HUES64 (cell line): ENCODE data around the gene PON2.

ENCODE experiments used
- H3K27ac ChIP-seq: 2 replicates; pipeline ENCODE4 v1.7.0; 2013; ENCODE audit warnings: low read depth, low read length, inconsistent platforms
- H3K27me3 ChIP-seq: 2 replicates; pipeline ENCODE4 v1.6.1; 2013; ENCODE audit warnings: mild to moderate bottlenecking, low read length; ENCODE audit not compliant: insufficient read depth
- H3K36me3 ChIP-seq: 2 replicates; pipeline ENCODE4 v1.6.1; 2013; ENCODE audit warnings: mild to moderate bottlenecking, low read length; ENCODE audit not compliant: insufficient read depth
- H3K4me1 ChIP-seq: 2 replicates; pipeline ENCODE4 v1.6.1; 2013; ENCODE audit warnings: mild to moderate bottlenecking, low read length, moderate library complexity; ENCODE audit not compliant: insufficient read depth
- H3K4me3 ChIP-seq: 2 replicates; pipeline ENCODE4 v1.5.1; 2013; ENCODE audit warnings: mild to moderate bottlenecking, low read length, moderate library complexity
- H3K9ac ChIP-seq: 2 replicates; pipeline ENCODE4 v1.6.1; 2013; ENCODE audit warnings: mild to moderate bottlenecking, low read depth, low read length
- H3K9me3 ChIP-seq: 2 replicates; pipeline ENCODE4 v1.6.1; 2013; ENCODE audit warnings: low read depth, low read length; ENCODE audit not compliant: insufficient read depth
- WGBS: fragments of 150-250, 120-280 bp; methylation state at CpG from one replicate; pipeline ENCODE4 v1.1.7; 2013; ENCODE audit warnings: missing lambda C conversion rate; 5-methylcytosine and 5-hydroxymethylcytosine counted together

Gene PON2

DNA sequence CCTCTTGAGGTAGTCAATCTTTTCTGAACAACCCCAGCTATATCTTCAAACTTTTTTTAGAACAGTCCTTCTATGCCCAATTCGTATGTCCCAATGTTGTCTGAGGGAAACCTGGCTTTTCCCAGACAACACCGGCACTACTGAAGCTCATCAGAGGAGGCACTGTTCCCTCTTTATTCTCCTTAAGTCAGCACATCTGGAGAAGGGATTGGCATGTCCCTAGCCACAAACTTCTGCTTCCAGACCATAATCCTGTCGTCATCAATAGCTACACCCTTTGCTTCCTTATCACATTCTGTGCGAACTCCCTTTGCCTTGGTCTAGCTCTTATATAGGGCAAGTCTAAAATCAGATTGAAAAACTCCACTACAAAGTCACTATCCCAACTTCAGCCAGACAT, 61.5 kb downstream of the PON2 start:
- H3K9me3 ChIP-seq: no peaks in the 10 kb centered on the region
- 89% methylated on average over 4 of the region's 4 CpGs for WGBS
- no peaks in the 10 kb centered on the region for H3K4me1 ChIP-seq
- no peak overlapping the region for H3K27ac ChIP-seq
- no peaks in the 10 kb centered on the region for H3K27me3 ChIP-seq
- H3K9ac ChIP-seq: no peak overlapping the region
- no peak overlapping the region for H3K4me3 ChIP-seq
- no peaks in the 10 kb centered on the region for H3K36me3 ChIP-seq

DNA sequence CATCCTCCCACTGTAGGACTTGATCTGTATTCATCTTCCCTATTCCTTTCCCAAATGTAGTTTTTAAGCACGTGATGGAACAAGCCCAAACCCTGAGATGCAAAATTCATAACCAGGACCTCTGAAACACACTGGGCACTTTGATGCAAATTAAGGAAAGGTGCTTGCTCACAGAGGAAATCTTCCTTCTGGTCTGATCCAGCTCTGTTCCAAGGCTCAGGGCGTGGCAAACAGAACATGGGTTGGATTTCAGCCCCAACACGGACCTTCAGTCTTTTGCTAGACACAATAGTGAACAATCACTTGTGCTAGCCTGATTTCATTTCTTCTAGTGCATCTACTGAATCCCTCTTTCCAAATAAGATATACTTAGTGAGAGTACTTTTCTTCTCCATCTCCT, 66.6 kb downstream of the PON2 start:
- no peak overlapping the region for H3K9ac ChIP-seq
- H3K4me3 ChIP-seq: no peak overlapping the region
- H3K27ac ChIP-seq: no peak overlapping the region
- no peaks in the 10 kb centered on the region for H3K36me3 ChIP-seq
- H3K4me1 ChIP-seq: no peaks in the 10 kb centered on the region
- no peaks in the 10 kb centered on the region for H3K9me3 ChIP-seq
- H3K27me3 ChIP-seq: no peaks in the 10 kb centered on the region
- 92% methylated on average over 3 of the region's 3 CpGs for WGBS

DNA sequence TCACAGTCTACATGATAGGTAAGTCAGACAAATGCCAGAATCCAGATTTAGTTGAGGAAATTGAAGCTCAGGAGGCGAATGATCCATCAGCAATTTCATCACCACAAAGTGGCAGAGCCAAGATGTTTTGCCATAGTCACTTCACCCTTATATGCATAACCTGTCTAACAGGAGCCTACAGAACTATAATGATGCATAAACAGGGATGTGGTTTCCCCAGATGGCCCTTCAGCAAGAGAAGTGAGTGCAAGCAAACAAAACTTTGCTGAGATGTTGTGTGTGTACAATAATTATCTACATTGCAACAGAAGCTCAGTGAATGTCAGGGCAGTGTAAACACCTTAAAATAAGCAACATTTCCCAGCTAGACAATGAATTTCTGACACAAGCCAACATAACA, 67.2 kb downstream of the PON2 start:
- Histone ChIP-seq H3K4me1 (no peaks in the 10 kb centered on the region), H3K36me3 (no peaks in the 10 kb centered on the region), H3K27me3 (no peaks in the 10 kb centered on the region), H3K4me3 (no peak overlapping the region), H3K9ac (no peak overlapping the region), H3K9me3 (no peaks in the 10 kb centered on the region), H3K27ac (no peak overlapping the region)
- WGBS: 95% methylated on average over 1 of the region's 1 CpG

DNA sequence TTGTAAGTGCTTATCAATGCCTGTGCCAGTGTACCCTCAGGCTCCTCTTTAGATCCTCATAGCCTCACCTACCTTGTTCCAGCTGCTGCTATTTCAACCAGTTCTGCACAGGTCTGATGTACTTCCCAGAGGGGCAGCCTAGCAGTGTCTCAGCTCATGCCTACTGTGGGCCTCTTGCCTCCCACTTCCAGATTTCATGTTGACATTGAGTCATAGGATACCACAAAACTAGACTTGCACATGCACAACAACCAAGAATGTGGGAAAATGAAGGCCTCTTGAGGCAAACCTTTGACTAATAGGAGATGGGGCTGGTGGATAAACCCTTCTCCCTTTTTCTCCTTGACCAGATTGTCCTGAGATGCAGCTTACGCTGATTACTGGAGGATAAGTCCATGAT, 69.7 kb downstream of the PON2 start:
- Histone ChIP-seq H3K9me3 (no peaks in the 10 kb centered on the region), H3K27me3 (no peaks in the 10 kb centered on the region), H3K9ac (no peak overlapping the region), H3K27ac (no peak overlapping the region), H3K4me3 (no peak overlapping the region), H3K4me1 (no peaks in the 10 kb centered on the region), H3K36me3 (no peaks in the 10 kb centered on the region)
- 97% methylated on average over 1 of the region's 1 CpG for WGBS

DNA sequence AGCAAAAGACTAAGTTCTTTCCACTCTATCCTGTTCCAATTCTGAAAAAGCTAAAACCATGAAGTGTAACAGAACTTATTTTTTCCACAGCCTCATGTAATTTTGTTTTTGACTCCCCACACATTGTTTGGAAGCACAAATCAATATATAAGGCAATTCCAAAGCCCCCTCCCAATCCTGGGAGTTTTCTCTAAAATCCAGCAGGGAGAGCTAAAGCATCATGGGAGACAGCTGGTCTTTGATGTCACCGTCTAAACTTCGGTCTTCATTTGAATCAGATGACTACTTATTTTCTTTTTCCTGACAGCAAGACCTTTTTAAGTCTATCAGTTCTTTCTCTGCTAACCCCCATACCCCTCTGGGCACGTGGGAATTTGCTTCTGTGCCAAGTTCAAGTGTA, 77.2 kb downstream of the PON2 start:
- no peaks in the 10 kb centered on the region for H3K27me3 ChIP-seq
- no peak overlapping the region for H3K4me3 ChIP-seq
- H3K36me3 ChIP-seq: no peaks in the 10 kb centered on the region
- H3K9me3 ChIP-seq: no peaks in the 10 kb centered on the region
- 75% methylated on average over 3 of the region's 3 CpGs for WGBS
- H3K4me1 ChIP-seq: no peaks in the 10 kb centered on the region
- no peak overlapping the region for H3K27ac ChIP-seq
- H3K9ac ChIP-seq: no peak overlapping the region
